K562 (cell line): ENCODE measurements around the gene RACGAP1. TPM values are rescaled to one million over a fixed set of nuclear protein-coding genes. Genes with fewer than 3 reads are reported as not detected.

Source experiments
- CXXC5 ChIP-seq: fragments of 250-450 bp; sonication (Bioruptor Pico); IDR thresholded peaks from 2 replicates; pipeline ENCODE4 v1.8.0; 2022; ENCODE audit warnings: inconsistent platforms, mild to moderate bottlenecking, moderate library complexity
- EP300 ChIP-seq: IDR thresholded peaks from 2 replicates; pipeline ENCODE4 v1.6.1; 2012; ENCODE audit warnings: low read length, improper control_type of control experiment
- EWSR1 ChIP-seq: fragments of 450-650 bp; IDR thresholded peaks from 2 replicates; pipeline ENCODE4 v1.6.1; 2018; ENCODE audit warnings: borderline replicate concordance, mild to moderate bottlenecking, low read depth, moderate library complexity; ENCODE audit not compliant: partially characterized antibody
- FOXJ2 ChIP-seq: fragments of 200-800 bp; sonication (Bioruptor generic); IDR thresholded peaks from 2 replicates; pipeline ENCODE4 v1.6.1; 2016; ENCODE audit warnings: missing genetic modification characterization, missing compliant biosample characterization
- FOXJ3 ChIP-seq: sonication (generic); formaldehyde crosslinking; IDR thresholded peaks from 2 replicates; pipeline ENCODE4 v1.4.0; 2020; ENCODE audit warnings: mild to moderate bottlenecking, missing genetic modification reagents
- GTF2E2 ChIP-seq: fragments of 200-800 bp; sonication (Bioruptor generic); IDR thresholded peaks from 2 replicates; pipeline ENCODE4 v1.6.1; 2016; ENCODE audit warnings: missing genetic modification characterization, missing compliant biosample characterization
- HDAC1 ChIP-seq, 2 experiments: fragments of 450-650 bp; IDR thresholded peaks; 2 replicates each; pipeline ENCODE4 v1.6.1; 2016 to 2017; ENCODE audit warnings: inconsistent platforms in 1 of 2, mild to moderate bottlenecking in 1 of 2, moderate library complexity in 1 of 2
- JUN ChIP-seq, 2 experiments: sonication (generic) in 1 of 2; formaldehyde crosslinking in 1 of 2; IDR thresholded peaks; 2 replicates each; pipeline versions ENCODE4 v1.6.1 to v1.8.0; 2012 to 2022; ENCODE audit warnings: borderline replicate concordance in 2 of 2, mild to moderate bottlenecking in 2 of 2, improper control_type of control experiment in 1 of 2, low read depth in 1 of 2, low read length in 1 of 2, missing genetic modification reagents in 1 of 2
- KLF6 ChIP-seq: fragments of 250-450 bp; sonication (Bioruptor Pico); IDR thresholded peaks from 2 replicates; pipeline ENCODE4 v1.4.0; 2020; ENCODE audit warnings: mild to moderate bottlenecking, moderate library complexity, borderline replicate concordance
- LEF1 ChIP-seq: fragments of 450-650 bp; IDR thresholded peaks from 2 replicates; pipeline ENCODE4 v1.6.1; 2016; ENCODE audit warnings: mild to moderate bottlenecking
- NFATC3 ChIP-seq: fragments of 450-650 bp; IDR thresholded peaks from 2 replicates; pipeline ENCODE4 v1.6.1; 2017; ENCODE audit warnings: mild to moderate bottlenecking
- PML ChIP-seq: IDR thresholded peaks from 2 replicates; pipeline ENCODE4 v1.6.1; 2012; ENCODE audit warnings: low read length, inconsistent platforms
- POLR3G ChIP-seq: IDR thresholded peaks from 2 replicates; pipeline ENCODE4 v1.6.1; 2011; ENCODE audit not compliant: insufficient read length, insufficient replicate concordance; ENCODE audit errors: extremely low read depth
- RFX7 ChIP-seq: fragments of 250-450 bp; sonication (Bioruptor Pico); IDR thresholded peaks from 2 replicates; pipeline ENCODE4 v1.5.1; 2021; ENCODE audit warnings: mild to moderate bottlenecking
- SLC30A9 ChIP-seq: fragments of 250-450 bp; sonication (Bioruptor Pico); IDR thresholded peaks from 2 replicates; pipeline ENCODE4 v1.8.0; 2022; ENCODE audit warnings: mild to moderate bottlenecking, moderate library complexity
- TAL1 ChIP-seq: fragments of 450-650 bp; IDR thresholded peaks from 2 replicates; pipeline ENCODE4 v1.6.1; 2016; ENCODE audit warnings: mild to moderate bottlenecking
- U2AF2 ChIP-seq: fragments of 200-400 bp; formaldehyde crosslinking; optimal IDR thresholded peaks from 2 replicates; pipeline ENCODE3; 2017; ENCODE audit warnings: low read depth, mild to moderate bottlenecking, low read length
- ZNF12 ChIP-seq: sonication (generic); formaldehyde crosslinking; IDR thresholded peaks from 2 replicates; pipeline ENCODE4 v1.4.0; 2020; ENCODE audit warnings: mild to moderate bottlenecking, missing genetic modification reagents
- ZNF583 ChIP-seq: fragments of 250-450 bp; sonication (Bioruptor Pico); IDR thresholded peaks from 2 replicates; pipeline ENCODE4 v1.4.0; 2020
- polyA plus RNA-seq, 8 experiments: library from polyadenylated mRNA; depleted of rRNA in 4 of 8; stranded (reverse) in 5 of 8; unstranded in 3 of 8; fragments of >200 nt; fragmentation: Nextera tagmentation in 2 of 8; fragmentation: Illumina TruSeq in 1 of 8; extraction: Ambion mirVana in 2 of 8; extraction: Trizol in 1 of 8; gene quantifications; 2 replicates each; pipeline versions ENCODE4 v1.2.1 to v1.2.3, GENCODE V29; 2011 to 2014; ENCODE audit warnings: inconsistent platforms in 1 of 8, missing spikeins in 1 of 8
- total RNA-seq, 7 experiments: library from RNA; depleted of rRNA in 6 of 7; stranded (reverse); fragments of >200 nt in 6 of 7; fragmentation: Illumina TruSeq in 2 of 7; extraction: Trizol in 2 of 7; gene quantifications; 2 replicates each; pipeline versions ENCODE4 v1.2.1 to v1.2.3, GENCODE V29; 2011 to 2021; ENCODE audit warnings: low replicate concordance in 1 of 7
- TF ChIP-seq, protein P1 (sequence below): fragments of 200-400 bp; formaldehyde crosslinking; IDR thresholded peaks from 2 replicates; pipeline ENCODE4 v1.6.1; 2017; ENCODE audit warnings: mild to moderate bottlenecking, low read depth, low read length, moderate library complexity
- TF ChIP-seq, protein P2 (sequence below): IDR thresholded peaks from 2 replicates; pipeline ENCODE4 v1.6.1; 2011; ENCODE audit warnings: borderline replicate concordance, low read depth, mild to moderate bottlenecking, moderate library complexity, low read length; ENCODE audit not compliant: insufficient read depth, poor library complexity, severe bottlenecking
- TF ChIP-seq, protein P3 (sequence below): fragments of 450-650 bp; formaldehyde crosslinking; IDR thresholded peaks from 2 replicates; pipeline ENCODE4 v1.4.0; 2022; ENCODE audit warnings: missing genetic modification characterization
- TF ChIP-seq, protein P4 (sequence below): fragments of 450-650 bp; IDR thresholded peaks from 2 replicates; pipeline ENCODE4 v1.6.1; 2016; ENCODE audit warnings: borderline replicate concordance

RACGAP1 gene
- total and polyA plus RNA-seq, 9 of the 15 experiments (the other 6 are each of a cell fraction or from before 2014, with no cell fraction given): 56.4 to 92.9 (median 71.8) TPM

DNA sequence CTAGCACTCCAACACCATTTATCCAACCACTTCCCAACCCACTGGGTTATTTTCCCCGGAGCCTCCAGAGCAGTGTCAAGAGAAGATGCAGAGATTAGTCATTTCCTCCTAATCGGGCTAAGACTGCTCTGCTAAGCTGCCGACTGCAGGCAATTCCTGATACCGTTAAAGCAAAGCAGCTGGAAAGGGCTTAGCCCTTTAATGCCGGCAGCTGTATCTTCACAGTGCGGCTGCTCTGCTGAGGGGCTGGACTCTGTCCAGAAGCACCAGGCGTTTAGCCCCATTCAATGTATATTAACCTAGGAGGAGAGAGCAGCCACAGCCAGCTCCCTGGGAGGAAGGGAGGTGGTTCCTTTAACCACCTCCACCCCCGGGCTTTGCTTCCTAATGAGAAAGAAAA is 41.4 kb downstream of the RACGAP1 start (continued):
- TF ChIP-seq, protein P1, sequence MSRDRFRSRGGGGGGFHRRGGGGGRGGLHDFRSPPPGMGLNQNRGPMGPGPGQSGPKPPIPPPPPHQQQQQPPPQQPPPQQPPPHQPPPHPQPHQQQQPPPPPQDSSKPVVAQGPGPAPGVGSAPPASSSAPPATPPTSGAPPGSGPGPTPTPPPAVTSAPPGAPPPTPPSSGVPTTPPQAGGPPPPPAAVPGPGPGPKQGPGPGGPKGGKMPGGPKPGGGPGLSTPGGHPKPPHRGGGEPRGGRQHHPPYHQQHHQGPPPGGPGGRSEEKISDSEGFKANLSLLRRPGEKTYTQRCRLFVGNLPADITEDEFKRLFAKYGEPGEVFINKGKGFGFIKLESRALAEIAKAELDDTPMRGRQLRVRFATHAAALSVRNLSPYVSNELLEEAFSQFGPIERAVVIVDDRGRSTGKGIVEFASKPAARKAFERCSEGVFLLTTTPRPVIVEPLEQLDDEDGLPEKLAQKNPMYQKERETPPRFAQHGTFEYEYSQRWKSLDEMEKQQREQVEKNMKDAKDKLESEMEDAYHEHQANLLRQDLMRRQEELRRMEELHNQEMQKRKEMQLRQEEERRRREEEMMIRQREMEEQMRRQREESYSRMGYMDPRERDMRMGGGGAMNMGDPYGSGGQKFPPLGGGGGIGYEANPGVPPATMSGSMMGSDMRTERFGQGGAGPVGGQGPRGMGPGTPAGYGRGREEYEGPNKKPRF: no peak
- TF ChIP-seq GTF2E2 (tag) (no peak), U2AF2 (no peak), EP300 (no peak; the same call in 1 of the 2 replicates), ZNF583 (CRISPR knock-in tag) (no peak), PML (peak; percentile 55), FOXJ3 (CRISPR knock-in tag) (no peak), NFATC3 (no peak), LEF1 (no peak), RFX7 (CRISPR knock-in tag) (no peak), JUN (IDR thresholded peaks at IDR 0.05; ENCODE audit: borderline replicate concordance, low read depth, low read length) (no peak), JUN (CRISPR knock-in tag; IDR thresholded peaks at IDR 0.05; ENCODE audit: borderline replicate concordance) (no peak), ZNF12 (CRISPR knock-in tag) (no peak), POLR3G (no peak), TAL1 (peak; percentile 75), HDAC1 (IDR thresholded peaks at IDR 0.05) (peak in 1 of 2 experiments; percentile 75; a peak in 1 of 4 replicates), CXXC5 (peak; percentile 49; the same call in 1 of the 2 replicates), KLF6 (CRISPR knock-in tag) (no peak), EWSR1 (no peak), FOXJ2 (tag) (no peak), SLC30A9 (CRISPR knock-in tag) (no peak)
- TF ChIP-seq, protein P2, sequence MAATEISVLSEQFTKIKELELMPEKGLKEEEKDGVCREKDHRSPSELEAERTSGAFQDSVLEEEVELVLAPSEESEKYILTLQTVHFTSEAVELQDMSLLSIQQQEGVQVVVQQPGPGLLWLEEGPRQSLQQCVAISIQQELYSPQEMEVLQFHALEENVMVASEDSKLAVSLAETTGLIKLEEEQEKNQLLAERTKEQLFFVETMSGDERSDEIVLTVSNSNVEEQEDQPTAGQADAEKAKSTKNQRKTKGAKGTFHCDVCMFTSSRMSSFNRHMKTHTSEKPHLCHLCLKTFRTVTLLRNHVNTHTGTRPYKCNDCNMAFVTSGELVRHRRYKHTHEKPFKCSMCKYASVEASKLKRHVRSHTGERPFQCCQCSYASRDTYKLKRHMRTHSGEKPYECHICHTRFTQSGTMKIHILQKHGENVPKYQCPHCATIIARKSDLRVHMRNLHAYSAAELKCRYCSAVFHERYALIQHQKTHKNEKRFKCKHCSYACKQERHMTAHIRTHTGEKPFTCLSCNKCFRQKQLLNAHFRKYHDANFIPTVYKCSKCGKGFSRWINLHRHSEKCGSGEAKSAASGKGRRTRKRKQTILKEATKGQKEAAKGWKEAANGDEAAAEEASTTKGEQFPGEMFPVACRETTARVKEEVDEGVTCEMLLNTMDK: no peak
- TF ChIP-seq, protein P3, sequence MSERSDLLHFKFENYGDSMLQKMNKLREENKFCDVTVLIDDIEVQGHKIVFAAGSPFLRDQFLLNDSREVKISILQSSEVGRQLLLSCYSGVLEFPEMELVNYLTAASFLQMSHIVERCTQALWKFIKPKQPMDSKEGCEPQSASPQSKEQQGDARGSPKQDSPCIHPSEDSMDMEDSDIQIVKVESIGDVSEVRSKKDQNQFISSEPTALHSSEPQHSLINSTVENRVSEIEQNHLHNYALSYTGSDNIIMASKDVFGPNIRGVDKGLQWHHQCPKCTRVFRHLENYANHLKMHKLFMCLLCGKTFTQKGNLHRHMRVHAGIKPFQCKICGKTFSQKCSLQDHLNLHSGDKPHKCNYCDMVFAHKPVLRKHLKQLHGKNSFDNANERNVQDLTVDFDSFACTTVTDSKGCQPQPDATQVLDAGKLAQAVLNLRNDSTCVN (CRISPR knock-in tag): no peak
- TF ChIP-seq, protein P4, sequence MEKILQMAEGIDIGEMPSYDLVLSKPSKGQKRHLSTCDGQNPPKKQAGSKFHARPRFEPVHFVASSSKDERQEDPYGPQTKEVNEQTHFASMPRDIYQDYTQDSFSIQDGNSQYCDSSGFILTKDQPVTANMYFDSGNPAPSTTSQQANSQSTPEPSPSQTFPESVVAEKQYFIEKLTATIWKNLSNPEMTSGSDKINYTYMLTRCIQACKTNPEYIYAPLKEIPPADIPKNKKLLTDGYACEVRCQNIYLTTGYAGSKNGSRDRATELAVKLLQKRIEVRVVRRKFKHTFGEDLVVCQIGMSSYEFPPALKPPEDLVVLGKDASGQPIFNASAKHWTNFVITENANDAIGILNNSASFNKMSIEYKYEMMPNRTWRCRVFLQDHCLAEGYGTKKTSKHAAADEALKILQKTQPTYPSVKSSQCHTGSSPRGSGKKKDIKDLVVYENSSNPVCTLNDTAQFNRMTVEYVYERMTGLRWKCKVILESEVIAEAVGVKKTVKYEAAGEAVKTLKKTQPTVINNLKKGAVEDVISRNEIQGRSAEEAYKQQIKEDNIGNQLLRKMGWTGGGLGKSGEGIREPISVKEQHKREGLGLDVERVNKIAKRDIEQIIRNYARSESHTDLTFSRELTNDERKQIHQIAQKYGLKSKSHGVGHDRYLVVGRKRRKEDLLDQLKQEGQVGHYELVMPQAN: no peak
